PC-3 (cell line): ENCODE results near the gene PKDCC.

Experiments used
- EZH2 ChIP-seq: fragments of 300-600 bp; sonication (generic); IDR thresholded peaks from one replicate; pipeline ENCODE4 v1.6.1; 2017; ENCODE audit warnings: antibody characterized with exemption, mild to moderate bottlenecking, low read length; ENCODE audit not compliant: unreplicated experiment
- EZH2phosphoT487 ChIP-seq: fragments of 300-600 bp; sonication (generic); IDR thresholded peaks from 2 replicates; pipeline ENCODE4 v1.6.1; 2018; ENCODE audit warnings: mild to moderate bottlenecking, antibody characterized with exemption, low read length, borderline replicate concordance
- TF ChIP-seq, protein P1 (sequence below): fragments of 300-600 bp; sonication (generic); conservative IDR thresholded peaks from 2 replicates; pipeline ENCODE4 v1.5.1; 2017; ENCODE audit warnings: antibody characterized with exemption, low read depth, mild to moderate bottlenecking, low read length

DNA sequence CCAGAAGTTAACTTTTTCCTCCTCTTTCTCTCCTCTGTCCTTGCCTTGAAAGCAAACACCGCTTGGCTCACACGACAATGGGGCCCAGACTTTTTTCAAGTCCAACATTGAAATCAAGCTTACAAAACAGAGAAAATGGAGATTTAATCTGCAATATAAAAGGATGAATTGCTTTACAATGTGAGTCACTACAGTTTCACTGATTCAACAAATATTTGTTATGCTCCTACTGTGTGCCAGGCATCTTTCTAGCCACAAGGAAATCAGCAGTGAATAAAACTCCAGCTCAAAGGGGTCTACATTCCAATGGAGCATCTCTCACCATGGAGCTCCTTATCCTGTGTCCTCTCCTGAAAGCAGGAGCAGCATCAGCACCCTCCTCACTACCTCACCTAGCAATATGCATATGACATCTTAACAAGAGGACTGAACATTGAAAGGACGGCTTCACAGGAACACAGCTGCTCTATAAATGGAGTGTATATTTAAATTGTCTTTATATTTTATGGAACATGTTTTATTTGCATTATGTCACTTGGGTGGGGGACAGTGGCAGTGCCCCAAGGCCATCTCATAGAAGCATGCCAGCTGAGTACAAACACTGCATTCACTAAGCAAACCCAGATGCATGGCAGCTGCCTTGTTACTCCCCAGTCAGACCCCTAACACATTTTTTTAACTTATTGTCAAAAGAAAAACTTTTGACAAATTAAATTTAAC is 39.5 kb downstream of the PKDCC start:
- TF ChIP-seq, protein P1, sequence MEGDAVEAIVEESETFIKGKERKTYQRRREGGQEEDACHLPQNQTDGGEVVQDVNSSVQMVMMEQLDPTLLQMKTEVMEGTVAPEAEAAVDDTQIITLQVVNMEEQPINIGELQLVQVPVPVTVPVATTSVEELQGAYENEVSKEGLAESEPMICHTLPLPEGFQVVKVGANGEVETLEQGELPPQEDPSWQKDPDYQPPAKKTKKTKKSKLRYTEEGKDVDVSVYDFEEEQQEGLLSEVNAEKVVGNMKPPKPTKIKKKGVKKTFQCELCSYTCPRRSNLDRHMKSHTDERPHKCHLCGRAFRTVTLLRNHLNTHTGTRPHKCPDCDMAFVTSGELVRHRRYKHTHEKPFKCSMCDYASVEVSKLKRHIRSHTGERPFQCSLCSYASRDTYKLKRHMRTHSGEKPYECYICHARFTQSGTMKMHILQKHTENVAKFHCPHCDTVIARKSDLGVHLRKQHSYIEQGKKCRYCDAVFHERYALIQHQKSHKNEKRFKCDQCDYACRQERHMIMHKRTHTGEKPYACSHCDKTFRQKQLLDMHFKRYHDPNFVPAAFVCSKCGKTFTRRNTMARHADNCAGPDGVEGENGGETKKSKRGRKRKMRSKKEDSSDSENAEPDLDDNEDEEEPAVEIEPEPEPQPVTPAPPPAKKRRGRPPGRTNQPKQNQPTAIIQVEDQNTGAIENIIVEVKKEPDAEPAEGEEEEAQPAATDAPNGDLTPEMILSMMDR, result no peak
- TF ChIP-seq EZH2phosphoT487, result no peak
- TF ChIP-seq EZH2, result no peak
